Natural killer cell treated with Interleukin-12 subunit alpha and Interleukin-12 subunit beta and Interleukin-15 and Interleukin-18, amount 100 ng/mL, for 72 hours (primary cell): ENCODE measurements around the gene DNHD1. TPM values are rescaled to one million over a fixed set of nuclear protein-coding genes. Genes with fewer than 3 reads are reported as not detected.

Source experiments
- ATAC-seq, 2 donors: fragments of 150-1000 bp; cut with Tn5 transposase in 1 of 2; sonication (Bioruptor Pico), chemical (Tn5 transposase) in 1 of 2; 2 replicates each; pipeline ENCODE4 v1.10.0; 2021
- DNase-seq: peaks from one replicate; pipeline ENCODE4 v3.0.0; 2022; ENCODE audit warnings: low spot score
- H3K27ac Mint-ChIP-seq, 2 donors: 1 replicate in 1 of 2; 2 replicates in 1 of 2; pipeline ENCODE4 v1.8.0; 2022; ENCODE audit warnings: mixed read lengths in 2 of 2, mild to moderate bottlenecking in 1 of 2, moderate library complexity in 1 of 2
- H3K27me3 Mint-ChIP-seq, 2 donors: 1 replicate in 1 of 2; 2 replicates in 1 of 2; pipeline ENCODE4 v1.8.0; 2022; ENCODE audit warnings: mixed read lengths in 2 of 2
- H3K36me3 Mint-ChIP-seq: one replicate; pipeline ENCODE4 v1.8.0; 2022; ENCODE audit warnings: mixed read lengths
- H3K4me1 Mint-ChIP-seq, 2 donors: 1 replicate in 1 of 2; 2 replicates in 1 of 2; pipeline ENCODE4 v1.8.0; 2022; ENCODE audit warnings: low read depth in 2 of 2, mixed read lengths in 2 of 2, mild to moderate bottlenecking in 1 of 2
- H3K4me3 Mint-ChIP-seq: one replicate; pipeline ENCODE4 v1.8.0; 2022; ENCODE audit warnings: mixed read lengths
- H3K9me3 Mint-ChIP-seq: 2 replicates; pipeline ENCODE4 v1.8.0; 2022; ENCODE audit warnings: mixed read lengths
- total RNA-seq, 2 donors: library from RNA; stranded (reverse); gene quantifications; one replicate each; pipeline ENCODE4 v1.2.3, GENCODE V29; 2022

Gene DNHD1
- total RNA-seq, 2 donors from 2014 or later: 22.4 to 53.6 TPM

DNA sequence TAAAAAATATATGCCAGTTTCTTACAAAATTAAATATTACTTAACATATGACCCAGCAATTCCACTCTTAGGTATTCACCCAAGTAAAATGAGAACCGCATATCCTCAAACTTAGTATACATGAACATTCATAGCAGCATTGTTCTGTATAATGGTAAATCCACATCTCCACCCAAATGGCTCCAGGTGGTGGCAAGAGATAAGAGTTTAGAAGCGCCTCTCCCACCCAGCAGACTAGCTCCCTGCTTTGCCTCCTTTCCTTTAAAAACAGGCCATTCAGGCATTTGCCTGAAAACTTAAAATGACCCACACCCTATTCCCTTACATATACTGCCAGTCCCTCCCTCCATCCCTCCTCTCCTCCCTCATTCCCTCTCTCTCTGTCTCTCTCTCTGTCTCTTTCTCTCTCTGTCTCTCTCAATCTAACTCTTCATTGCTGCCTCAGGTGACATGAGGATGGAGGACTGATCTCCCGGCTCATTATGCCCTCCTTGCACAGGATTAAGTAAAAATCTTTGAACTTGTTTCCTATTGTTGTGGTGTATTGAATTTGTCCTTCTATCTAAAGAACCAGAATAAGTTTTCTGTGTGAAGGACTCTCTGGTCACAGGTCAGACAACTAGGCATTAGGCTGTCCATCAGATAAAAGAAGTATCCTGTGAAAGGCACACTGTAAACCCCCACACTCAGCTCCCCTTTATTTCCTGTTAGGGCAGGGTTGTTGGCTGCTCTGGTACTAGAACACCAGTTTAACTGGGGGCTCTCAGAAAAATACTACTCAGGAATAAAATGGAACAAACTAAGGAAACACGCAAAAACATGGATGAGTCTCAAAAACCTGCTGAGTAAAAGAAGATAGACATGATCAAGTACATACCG is 58.0 kb downstream of the DNHD1 start:
- DNase-seq: no peak
- Mint-ChIP-seq H3K4me1 (no peaks in the 10 kb centered on the region), H3K36me3 (no peaks in the 10 kb centered on the region), H3K4me3 (no peak overlapping the region), H3K27me3 (no peaks in the 10 kb centered on the region), H3K27ac (no peak overlapping the region), H3K9me3 (no peaks in the 10 kb centered on the region)
- no peak for ATAC-seq

- Mint-ChIP-seq H3K27ac (no peak overlapping the region), H3K36me3 (no peaks in the 10 kb centered on the region), H3K27me3 (no peaks in the 10 kb centered on the region), H3K4me1 (no peaks in the 10 kb centered on the region), H3K9me3 (no peaks in the 10 kb centered on the region), H3K4me3 (no peak overlapping the region)
- ATAC-seq: peak in 1 of 2 donors; percentile 32
- no peak for DNase-seq
These were observed 59.3 kb downstream of the DNHD1 start for GRCh38 chr11:6556139-6556949.

DNA sequence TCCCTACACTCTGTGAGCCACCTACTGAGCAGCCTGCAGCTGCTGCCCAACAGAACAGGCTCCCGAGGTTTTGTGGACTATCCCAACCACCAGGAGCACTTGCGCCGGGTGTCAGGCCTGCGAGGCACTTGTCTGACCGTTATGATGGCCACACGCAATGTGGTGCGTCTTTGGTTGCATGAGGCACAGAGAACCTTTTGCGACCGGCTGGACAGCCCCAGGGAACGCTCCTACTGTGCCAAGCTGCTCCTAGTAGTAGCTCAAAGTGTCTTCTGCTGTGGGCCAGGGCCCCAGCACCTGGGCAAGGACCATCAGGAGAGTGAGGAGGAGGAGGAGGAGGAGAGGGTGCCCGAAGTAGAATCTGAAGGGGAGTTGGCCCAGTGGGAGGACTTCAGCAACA is 60.0 kb downstream of the DNHD1 start:
- Mint-ChIP-seq H3K4me1 (no peaks in the 10 kb centered on the region), H3K4me3 (no peak overlapping the region), H3K27me3 (no peaks in the 10 kb centered on the region), H3K9me3 (no peaks in the 10 kb centered on the region), H3K36me3 (no peaks in the 10 kb centered on the region), H3K27ac (no peak overlapping the region)
- no peak for DNase-seq
- ATAC-seq: no peak

DNA sequence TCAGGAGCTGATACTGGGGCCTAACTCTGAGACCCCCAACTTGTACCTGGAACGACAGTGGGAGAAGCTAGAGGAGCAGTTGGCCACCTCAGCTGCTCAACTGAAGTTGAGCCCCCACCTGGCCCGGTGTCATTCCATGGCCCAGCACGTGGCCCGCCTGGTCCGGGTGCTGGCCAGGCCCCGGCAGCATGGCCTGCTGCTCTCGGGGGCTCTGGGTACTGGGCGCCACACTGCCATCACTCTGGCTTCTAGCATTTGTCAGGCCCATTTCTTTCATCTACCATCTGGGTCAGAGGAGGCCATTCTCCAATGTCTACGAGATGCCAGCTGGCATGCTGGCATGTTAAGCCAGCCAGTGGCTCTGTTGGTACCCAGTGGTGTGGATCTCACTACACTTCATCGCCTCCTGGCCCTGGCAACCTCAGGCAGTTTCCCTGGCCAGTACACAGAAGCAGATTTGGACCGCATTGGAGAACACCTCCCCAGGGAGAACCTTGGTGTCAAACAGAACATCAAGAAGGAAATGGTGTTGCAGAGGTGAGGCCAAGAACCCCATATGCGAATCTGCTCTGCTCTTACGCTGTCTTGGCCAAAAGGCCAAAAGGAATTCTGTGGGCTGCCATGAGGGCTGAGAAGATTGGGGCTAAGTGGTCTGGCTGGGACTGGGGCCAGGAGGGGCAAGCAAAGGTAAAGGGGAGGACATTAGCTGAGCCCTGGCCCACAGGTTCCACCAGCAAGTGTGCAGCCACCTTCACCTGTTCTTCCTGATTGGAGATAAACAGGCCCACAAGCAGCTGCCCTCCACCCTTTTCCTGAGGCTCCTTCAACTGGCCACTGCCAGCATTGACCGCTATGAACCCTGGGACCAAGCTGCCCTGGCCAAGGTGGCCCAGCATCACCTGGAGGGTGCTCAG is 60.9 kb downstream of the DNHD1 start:
- H3K9me3 Mint-ChIP-seq: no peaks in the 10 kb centered on the region
- DNase-seq (no peak), ATAC-seq (no peak)
- H3K36me3 Mint-ChIP-seq: no peaks in the 10 kb centered on the region
- no peaks in the 10 kb centered on the region for H3K4me1 Mint-ChIP-seq
- H3K27ac Mint-ChIP-seq: no peak overlapping the region
- H3K4me3 Mint-ChIP-seq: no peak overlapping the region
- no peaks in the 10 kb centered on the region for H3K27me3 Mint-ChIP-seq

DNA sequence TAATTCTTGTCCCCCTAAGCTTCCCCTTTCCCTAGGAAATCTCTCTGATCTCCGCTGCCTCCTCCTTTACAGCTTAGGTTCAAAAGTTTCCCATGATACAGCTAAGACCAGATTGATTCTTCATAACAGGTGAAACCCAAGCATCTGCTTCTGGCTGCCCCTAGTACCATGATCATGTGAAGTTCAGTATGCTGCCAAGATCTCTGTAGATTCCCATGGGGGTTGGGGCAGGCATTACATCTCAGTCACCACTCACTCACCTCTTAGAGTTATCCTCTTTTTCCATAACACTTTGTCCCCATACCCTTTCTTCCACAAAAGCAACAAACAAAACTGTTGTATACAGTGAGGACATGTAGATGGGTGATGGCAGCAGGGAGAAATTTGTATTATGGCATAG is 62.3 kb downstream of the DNHD1 start:
- Mint-ChIP-seq H3K4me3 (no peak overlapping the region), H3K27me3 (no peaks in the 10 kb centered on the region), H3K36me3 (no peaks in the 10 kb centered on the region), H3K9me3 (no peaks in the 10 kb centered on the region), H3K27ac (no peak overlapping the region), H3K4me1 (no peaks in the 10 kb centered on the region)
- no peak for ATAC-seq
- no peak for DNase-seq

GRCh38 chr11:6561288-6561687 is 64.2 kb downstream of the DNHD1 start:
- Mint-ChIP-seq H3K4me3 (no peak overlapping the region), H3K36me3 (no peaks in the 10 kb centered on the region), H3K4me1 (no peaks in the 10 kb centered on the region), H3K27me3 (no peaks in the 10 kb centered on the region), H3K9me3 (no peaks in the 10 kb centered on the region), H3K27ac (no peak overlapping the region)
- DNase-seq (no peak), ATAC-seq (no peak)

DNA sequence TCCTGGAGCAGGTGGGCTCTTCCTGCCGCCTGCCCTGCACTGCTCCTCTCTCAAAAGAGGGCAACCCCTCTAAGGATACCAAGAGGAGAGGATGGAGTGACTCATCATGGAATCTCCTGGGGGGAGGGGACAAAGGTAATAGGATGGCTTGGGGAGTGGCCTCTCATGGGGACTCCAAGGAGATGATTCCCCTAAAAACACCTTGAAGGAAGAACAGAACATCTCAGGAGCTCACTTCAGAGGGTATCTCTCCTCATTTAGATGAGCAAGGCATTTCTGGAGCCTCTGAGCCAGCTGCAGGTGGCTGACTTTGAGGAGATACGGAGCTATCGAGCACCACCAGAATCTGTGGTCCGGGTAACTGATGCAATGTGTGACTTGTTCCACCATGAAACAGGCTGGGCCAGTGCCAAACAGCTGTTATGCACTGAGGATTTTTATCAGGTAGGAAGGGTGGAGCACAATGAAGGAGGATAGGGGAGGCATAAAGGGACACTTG is 66.1 kb downstream of the DNHD1 start:
- no peak overlapping the region for H3K4me3 Mint-ChIP-seq
- no peaks in the 10 kb centered on the region for H3K4me1 Mint-ChIP-seq
- no peak for ATAC-seq
- no peak for DNase-seq
- H3K36me3 Mint-ChIP-seq: no peaks in the 10 kb centered on the region
- no peak overlapping the region for H3K27ac Mint-ChIP-seq
- no peaks in the 10 kb centered on the region for H3K9me3 Mint-ChIP-seq
- no peaks in the 10 kb centered on the region for H3K27me3 Mint-ChIP-seq

DNA sequence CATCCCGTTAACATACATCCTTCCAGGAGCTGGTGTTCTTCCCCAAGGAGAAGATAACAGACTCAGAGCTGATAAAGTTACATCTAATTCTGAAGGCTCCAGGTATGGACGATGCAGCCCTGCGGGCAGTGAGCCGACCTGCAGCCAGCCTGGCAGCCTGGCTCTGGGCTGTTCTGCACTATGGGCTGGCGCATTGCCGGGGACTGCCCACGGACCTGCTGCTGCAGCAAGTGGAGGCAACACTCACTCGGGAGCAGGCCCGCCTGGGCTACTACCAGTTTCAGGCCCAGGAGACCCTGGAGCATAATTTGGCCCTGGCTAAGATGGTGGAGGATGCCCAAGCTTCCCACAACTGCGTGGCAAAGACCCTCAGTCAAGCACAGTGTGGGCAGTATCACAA is 66.6 kb downstream of the DNHD1 start:
- Mint-ChIP-seq H3K4me1 (no peaks in the 10 kb centered on the region), H3K4me3 (no peak overlapping the region), H3K27ac (no peak overlapping the region), H3K9me3 (no peaks in the 10 kb centered on the region), H3K27me3 (no peaks in the 10 kb centered on the region), H3K36me3 (no peaks in the 10 kb centered on the region)
- ATAC-seq (peak in 1 of 2 donors; percentile 10), DNase-seq (no peak)

DNA sequence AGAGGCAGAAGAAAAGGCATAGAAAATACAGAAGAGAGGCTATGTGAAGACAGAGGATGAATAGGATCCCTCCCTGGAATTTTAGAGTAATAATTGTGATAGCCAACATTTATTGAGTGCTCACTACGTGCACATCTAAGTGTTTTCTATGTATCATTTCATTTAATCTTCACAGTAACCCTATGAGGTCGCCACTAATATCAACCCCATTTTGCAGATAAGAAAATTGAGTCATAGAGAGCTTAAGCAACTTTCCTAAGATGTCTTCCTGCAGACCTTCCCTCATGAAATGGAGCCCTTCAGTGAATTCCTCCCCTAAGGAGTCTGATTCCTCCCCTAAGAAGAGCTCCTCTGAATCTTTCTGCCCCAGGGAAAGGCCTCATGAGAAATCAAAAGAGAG is 68.2 kb downstream of the DNHD1 start:
- H3K9me3 Mint-ChIP-seq: no peaks in the 10 kb centered on the region
- ATAC-seq (no peak), DNase-seq (no peak)
- peaks cover 0 to 3% of the 10 kb centered on the region in 2 donors for H3K4me1 Mint-ChIP-seq
- H3K27ac Mint-ChIP-seq: peak overlapping the region in 1 of 2 donors; percentile 8
- no peaks in the 10 kb centered on the region for H3K27me3 Mint-ChIP-seq
- H3K4me3 Mint-ChIP-seq: no peak overlapping the region
- no peaks in the 10 kb centered on the region for H3K36me3 Mint-ChIP-seq

DNA sequence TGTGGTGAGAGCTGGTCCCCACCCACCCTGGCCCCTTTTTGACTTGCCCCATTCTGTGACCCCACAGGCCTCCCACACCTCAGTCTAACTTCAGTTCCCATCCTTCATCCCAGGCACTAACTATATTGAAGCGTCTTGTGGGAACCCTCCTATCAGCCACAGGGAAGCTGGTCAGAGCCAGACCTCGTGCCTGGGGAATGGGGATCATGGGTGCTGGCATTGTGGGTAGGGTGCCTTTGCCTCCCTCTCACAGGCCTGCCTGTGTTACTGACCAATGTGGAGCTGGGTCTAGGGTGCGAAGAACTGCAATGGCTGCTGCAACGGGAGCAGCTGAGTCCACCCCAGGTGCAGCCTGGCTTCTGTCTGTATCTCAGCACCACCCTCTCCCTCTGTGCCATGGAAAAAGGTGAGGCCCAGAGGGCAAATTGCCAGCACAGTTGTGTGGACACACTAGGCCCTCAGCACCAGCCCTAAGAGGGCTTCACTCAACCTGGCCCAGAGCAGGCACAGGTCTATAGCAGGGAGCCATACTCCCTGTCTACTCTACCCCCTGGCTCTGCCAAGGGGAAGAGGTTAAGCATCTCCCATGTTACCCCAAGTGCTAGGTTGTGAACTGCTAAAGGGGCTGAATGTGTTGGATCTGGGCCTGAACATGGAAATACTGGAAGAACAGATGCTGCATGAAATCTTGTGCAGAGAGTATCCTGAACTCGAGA is 69.1 kb downstream of the DNHD1 start:
- Mint-ChIP-seq H3K9me3 (no peaks in the 10 kb centered on the region), H3K4me1 (peaks cover 0 to 3% of the 10 kb centered on the region in 2 donors), H3K27ac (no peak overlapping the region), H3K36me3 (no peaks in the 10 kb centered on the region), H3K27me3 (no peaks in the 10 kb centered on the region), H3K4me3 (no peak overlapping the region)
- no peak for DNase-seq
- no peak for ATAC-seq

- Mint-ChIP-seq H3K27ac (no peak overlapping the region), H3K9me3 (no peaks in the 10 kb centered on the region), H3K36me3 (no peaks in the 10 kb centered on the region), H3K27me3 (no peaks in the 10 kb centered on the region), H3K4me3 (no peak overlapping the region), H3K4me1 (peaks cover 0 to 3% of the 10 kb centered on the region in 2 donors)
- ATAC-seq (no peak), DNase-seq (no peak)
These were observed 69.8 kb downstream of the DNHD1 start for GRCh38 chr11:6566704-6567370.

DNA sequence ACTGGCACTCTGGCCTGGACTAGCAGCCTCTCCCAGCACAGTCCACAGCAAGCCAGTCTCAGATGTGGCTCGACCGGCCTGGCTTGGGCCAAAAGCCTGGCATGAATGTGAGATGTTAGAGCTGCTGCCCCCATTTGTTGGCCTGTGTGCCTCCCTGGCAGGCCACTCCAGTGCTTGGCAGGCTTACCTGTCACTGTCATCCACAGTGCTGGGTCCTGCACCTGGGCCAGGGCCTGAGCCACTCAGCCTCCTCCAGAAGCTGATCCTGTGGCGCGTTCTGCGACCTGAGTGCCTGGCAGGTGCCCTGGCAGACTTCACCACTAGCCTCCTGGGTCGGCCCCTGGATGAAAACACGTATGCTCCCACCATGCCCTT is 70.3 kb downstream of the DNHD1 start:
- Mint-ChIP-seq H3K9me3 (no peaks in the 10 kb centered on the region), H3K27me3 (no peaks in the 10 kb centered on the region), H3K27ac (no peak overlapping the region), H3K36me3 (peaks cover under 1% of the 10 kb centered on the region), H3K4me3 (no peak overlapping the region), H3K4me1 (peaks cover 0 to 3% of the 10 kb centered on the region in 2 donors)
- DNase-seq (no peak), ATAC-seq (no peak)
